ENCODE results near the gene DNAAF3.

Gene DNAAF3

DNA sequence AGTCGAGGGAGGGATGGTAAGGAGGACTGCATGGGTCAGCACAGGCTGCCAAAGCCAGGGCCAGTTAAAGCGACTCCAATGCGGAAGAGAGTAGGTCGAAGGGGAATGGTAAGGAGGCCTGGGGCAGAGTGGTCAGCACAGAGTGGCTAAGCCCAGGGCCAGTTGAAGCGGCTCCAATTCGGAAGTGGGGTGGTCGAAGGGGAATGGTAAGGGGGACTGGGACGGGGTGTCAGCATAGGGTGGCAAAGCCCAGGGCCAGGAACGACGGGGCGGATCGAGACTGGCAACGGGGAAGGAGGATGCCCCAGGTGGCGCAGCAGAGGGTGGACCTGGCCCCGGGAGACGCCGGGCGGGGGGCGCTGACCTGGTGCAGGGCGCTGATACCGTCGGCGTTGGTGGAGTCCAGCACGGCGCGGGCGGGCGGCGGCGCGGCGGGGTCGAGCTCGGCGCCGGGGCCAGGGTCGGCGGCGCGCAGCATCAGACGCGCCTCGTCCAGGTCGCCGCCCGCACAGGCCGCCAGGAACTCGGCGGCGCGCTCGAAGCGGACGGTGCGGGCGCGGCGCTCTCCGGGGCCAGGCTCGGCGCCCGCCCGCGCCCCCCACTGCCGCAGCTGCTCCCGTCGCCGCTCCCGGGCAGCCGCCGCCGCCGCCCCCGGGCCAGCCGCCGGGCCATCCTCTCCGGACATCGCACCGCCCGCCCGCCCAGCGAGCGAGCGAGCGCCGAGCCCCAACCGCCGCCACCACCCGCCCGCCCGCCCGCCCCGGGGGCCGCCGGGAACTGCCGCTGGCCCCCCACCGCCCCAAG, 49.4 kb downstream of the DNAAF3 start, which contains the start of gene PPP1R12C (continued):
- no peak for TF ChIP-seq ZNF548 (tag by site-specific recombination; IDR thresholded peaks at IDR 0.05)
- TF ChIP-seq ZNF423 (tag by site-specific recombination; IDR thresholded peaks at IDR 0.05): no peak
- TF ChIP-seq, protein P1, sequence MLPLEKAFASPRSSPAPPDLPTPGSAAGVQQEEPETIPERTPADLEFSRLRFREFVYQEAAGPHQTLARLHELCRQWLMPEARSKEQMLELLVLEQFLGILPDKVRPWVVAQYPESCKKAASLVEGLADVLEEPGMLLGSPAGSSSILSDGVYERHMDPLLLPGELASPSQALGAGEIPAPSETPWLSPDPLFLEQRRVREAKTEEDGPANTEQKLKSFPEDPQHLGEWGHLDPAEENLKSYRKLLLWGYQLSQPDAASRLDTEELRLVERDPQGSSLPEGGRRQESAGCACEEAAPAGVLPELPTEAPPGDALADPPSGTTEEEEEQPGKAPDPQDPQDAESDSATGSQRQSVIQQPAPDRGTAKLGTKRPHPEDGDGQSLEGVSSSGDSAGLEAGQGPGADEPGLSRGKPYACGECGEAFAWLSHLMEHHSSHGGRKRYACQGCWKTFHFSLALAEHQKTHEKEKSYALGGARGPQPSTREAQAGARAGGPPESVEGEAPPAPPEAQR (tag by site-specific recombination; IDR thresholded peaks at IDR 0.05): no peak
- TF ChIP-seq ZNF416 (tag by site-specific recombination; IDR thresholded peaks at IDR 0.05): no peak
- TF ChIP-seq ZFP41 (tag by site-specific recombination; IDR thresholded peaks at IDR 0.05; ENCODE audit: borderline replicate concordance): no peak
- TF ChIP-seq ZNF600 (tag by site-specific recombination; IDR thresholded peaks at IDR 0.05): no peak
- no peak for TF ChIP-seq KLF10 (tag by site-specific recombination; IDR thresholded peaks at IDR 0.05)
- 0 out of 2 replicates have a peak, but pooled peaks have one; percentile 15 for TF ChIP-seq KLF8 (tag by site-specific recombination; IDR thresholded peaks at IDR 0.05)
- TF ChIP-seq ZNF514 (tag by site-specific recombination; IDR thresholded peaks at IDR 0.05): no peak
- TF ChIP-seq ZNF791 (tag by site-specific recombination; IDR thresholded peaks at IDR 0.05): 0 out of 2 replicates have a peak, but pooled peaks have one; percentile 7
- no peak for TF ChIP-seq ZNF521 (tag by site-specific recombination; IDR thresholded peaks at IDR 0.05)
- TF ChIP-seq ZNF146 (tag by site-specific recombination; IDR thresholded peaks at IDR 0.05): no peak
- TF ChIP-seq, protein P2, sequence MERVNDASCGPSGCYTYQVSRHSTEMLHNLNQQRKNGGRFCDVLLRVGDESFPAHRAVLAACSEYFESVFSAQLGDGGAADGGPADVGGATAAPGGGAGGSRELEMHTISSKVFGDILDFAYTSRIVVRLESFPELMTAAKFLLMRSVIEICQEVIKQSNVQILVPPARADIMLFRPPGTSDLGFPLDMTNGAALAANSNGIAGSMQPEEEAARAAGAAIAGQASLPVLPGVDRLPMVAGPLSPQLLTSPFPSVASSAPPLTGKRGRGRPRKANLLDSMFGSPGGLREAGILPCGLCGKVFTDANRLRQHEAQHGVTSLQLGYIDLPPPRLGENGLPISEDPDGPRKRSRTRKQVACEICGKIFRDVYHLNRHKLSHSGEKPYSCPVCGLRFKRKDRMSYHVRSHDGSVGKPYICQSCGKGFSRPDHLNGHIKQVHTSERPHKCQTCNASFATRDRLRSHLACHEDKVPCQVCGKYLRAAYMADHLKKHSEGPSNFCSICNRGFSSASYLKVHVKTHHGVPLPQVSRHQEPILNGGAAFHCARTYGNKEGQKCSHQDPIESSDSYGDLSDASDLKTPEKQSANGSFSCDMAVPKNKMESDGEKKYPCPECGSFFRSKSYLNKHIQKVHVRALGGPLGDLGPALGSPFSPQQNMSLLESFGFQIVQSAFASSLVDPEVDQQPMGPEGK (tag by site-specific recombination; IDR thresholded peaks at IDR 0.05): peak; percentile 62
- no peak for TF ChIP-seq ZNF843 (tag by site-specific recombination; IDR thresholded peaks at IDR 0.05)
- no peak for TF ChIP-seq ZSCAN16 (tag by site-specific recombination; IDR thresholded peaks at IDR 0.05)
- TF ChIP-seq KLF9 (tag by site-specific recombination; IDR thresholded peaks at IDR 0.05; ENCODE audit: low read depth): 0 out of 2 replicates have a peak, but pooled peaks have one; percentile 5
- peak; percentile 13; the same call in 1 of the 2 replicates for TF ChIP-seq GLIS1 (tag by site-specific recombination; IDR thresholded peaks at IDR 0.05)
- TF ChIP-seq ZNF140 (tag by site-specific recombination; IDR thresholded peaks at IDR 0.05): no peak
- TF ChIP-seq, protein P3, sequence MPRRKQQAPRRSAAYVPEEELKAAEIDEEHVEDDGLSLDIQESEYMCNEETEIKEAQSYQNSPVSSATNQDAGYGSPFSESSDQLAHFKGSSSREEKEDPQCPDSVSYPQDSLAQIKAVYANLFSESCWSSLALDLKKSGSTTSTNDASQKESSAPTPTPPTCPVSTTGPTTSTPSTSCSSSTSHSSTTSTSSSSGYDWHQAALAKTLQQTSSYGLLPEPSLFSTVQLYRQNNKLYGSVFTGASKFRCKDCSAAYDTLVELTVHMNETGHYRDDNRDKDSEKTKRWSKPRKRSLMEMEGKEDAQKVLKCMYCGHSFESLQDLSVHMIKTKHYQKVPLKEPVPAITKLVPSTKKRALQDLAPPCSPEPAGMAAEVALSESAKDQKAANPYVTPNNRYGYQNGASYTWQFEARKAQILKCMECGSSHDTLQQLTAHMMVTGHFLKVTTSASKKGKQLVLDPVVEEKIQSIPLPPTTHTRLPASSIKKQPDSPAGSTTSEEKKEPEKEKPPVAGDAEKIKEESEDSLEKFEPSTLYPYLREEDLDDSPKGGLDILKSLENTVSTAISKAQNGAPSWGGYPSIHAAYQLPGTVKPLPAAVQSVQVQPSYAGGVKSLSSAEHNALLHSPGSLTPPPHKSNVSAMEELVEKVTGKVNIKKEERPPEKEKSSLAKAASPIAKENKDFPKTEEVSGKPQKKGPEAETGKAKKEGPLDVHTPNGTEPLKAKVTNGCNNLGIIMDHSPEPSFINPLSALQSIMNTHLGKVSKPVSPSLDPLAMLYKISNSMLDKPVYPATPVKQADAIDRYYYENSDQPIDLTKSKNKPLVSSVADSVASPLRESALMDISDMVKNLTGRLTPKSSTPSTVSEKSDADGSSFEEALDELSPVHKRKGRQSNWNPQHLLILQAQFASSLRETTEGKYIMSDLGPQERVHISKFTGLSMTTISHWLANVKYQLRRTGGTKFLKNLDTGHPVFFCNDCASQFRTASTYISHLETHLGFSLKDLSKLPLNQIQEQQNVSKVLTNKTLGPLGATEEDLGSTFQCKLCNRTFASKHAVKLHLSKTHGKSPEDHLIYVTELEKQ (tag by site-specific recombination; IDR thresholded peaks at IDR 0.05; ENCODE audit: borderline replicate concordance): no peak
- TF ChIP-seq ZNF530 (tag by site-specific recombination; IDR thresholded peaks at IDR 0.05; ENCODE audit: low read depth): no peak
- TF ChIP-seq GFI1B (tag by site-specific recombination; IDR thresholded peaks at IDR 0.05): no peak
- TF ChIP-seq, protein P4, sequence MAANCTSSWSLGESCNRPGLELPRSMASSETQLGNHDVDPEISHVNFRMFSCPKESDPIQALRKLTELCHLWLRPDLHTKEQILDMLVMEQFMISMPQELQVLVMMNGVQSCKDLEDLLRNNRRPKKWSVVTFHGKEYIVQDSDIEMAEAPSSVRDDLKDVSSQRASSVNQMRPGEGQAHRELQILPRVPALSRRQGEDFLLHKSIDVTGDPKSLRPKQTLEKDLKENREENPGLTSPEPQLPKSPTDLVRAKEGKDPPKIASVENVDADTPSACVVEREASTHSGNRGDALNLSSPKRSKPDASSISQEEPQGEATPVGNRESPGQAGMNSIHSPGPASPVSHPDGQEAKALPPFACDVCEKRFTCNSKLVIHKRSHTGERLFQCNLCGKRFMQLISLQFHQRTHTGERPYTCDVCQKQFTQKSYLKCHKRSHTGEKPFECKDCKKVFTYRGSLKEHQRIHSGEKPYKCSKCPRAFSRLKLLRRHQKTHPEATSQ (tag by site-specific recombination; IDR thresholded peaks at IDR 0.05): no peak
- TF ChIP-seq, protein P5, sequence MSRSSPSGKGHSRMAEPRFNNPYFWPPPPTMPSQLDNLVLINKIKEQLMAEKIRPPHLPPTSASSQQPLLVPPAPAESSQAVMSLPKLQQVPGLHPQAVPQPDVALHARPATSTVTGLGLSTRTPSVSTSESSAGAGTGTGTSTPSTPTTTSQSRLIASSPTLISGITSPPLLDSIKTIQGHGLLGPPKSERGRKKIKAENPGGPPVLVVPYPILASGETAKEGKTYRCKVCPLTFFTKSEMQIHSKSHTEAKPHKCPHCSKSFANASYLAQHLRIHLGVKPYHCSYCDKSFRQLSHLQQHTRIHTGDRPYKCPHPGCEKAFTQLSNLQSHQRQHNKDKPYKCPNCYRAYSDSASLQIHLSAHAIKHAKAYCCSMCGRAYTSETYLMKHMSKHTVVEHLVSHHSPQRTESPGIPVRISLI (tag by site-specific recombination; IDR thresholded peaks at IDR 0.05): no peak
- no peak for TF ChIP-seq ZNF621 (tag by site-specific recombination; IDR thresholded peaks at IDR 0.05)
- TF ChIP-seq SETDB1 (IDR thresholded peaks at IDR 0.05; ENCODE audit: insufficient read length, low read length): no peak
- TF ChIP-seq ZNF561 (tag by site-specific recombination; IDR thresholded peaks at IDR 0.05; ENCODE audit: borderline replicate concordance): no peak
- no peak for TF ChIP-seq PRDM1 (tag by site-specific recombination; IDR thresholded peaks at IDR 0.05)
- TF ChIP-seq, protein P6, sequence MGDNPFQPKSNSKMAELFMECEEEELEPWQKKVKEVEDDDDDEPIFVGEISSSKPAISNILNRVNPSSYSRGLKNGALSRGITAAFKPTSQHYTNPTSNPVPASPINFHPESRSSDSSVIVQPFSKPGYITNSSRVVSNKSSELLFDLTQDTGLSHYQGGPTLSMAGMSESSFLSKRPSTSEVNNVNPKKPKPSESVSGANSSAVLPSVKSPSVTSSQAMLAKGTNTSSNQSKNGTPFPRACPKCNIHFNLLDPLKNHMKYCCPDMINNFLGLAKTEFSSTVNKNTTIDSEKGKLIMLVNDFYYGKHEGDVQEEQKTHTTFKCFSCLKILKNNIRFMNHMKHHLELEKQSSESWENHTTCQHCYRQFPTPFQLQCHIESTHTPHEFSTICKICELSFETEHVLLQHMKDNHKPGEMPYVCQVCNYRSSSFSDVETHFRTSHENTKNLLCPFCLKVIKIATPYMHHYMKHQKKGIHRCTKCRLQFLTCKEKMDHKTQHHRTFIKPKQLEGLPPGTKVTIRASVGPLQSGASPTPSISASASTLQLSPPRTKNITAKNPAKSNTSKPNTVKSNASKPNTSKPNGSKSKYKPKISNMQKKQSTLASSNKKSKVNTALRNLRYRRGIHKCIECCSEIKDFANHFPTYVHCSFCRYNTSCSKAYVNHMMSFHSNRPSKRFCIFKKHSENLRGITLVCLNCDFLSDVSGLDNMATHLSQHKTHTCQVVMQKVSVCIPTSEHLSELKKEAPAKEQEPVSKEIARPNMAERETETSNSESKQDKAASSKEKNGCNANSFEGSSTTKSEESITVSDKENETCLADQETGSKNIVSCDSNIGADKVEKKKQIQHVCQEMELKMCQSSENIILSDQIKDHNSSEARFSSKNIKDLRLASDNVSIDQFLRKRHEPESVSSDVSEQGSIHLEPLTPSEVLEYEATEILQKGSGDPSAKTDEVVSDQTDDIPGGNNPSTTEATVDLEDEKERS (tag by site-specific recombination; IDR thresholded peaks at IDR 0.05): no peak

All from HEK293 (cell line).